Pulmonary artery endothelial cell (primary cell): Measurements from ENCODE around the gene CALB2. TPM values are rescaled to one million over a fixed set of nuclear protein-coding genes. Genes with fewer than 3 reads are reported as not detected.
"Not testable (repeated sequence)": the region's sequence is repeated elsewhere in the genome, so short reads cannot be mapped to it uniquely, and the experiment has no call there.

Experiments
- DNase-seq: peaks from one replicate; pipeline ENCODE4 v3.0.0-alpha.2; 2011; ENCODE audit warnings: low read depth, low spot score
- total RNA-seq: library from RNA; depleted of rRNA; stranded (reverse); fragments of >200 nt; gene quantifications from 2 replicates; pipeline ENCODE4 v1.2.3, GENCODE V29; 2014

The CALB2 gene, protein sequence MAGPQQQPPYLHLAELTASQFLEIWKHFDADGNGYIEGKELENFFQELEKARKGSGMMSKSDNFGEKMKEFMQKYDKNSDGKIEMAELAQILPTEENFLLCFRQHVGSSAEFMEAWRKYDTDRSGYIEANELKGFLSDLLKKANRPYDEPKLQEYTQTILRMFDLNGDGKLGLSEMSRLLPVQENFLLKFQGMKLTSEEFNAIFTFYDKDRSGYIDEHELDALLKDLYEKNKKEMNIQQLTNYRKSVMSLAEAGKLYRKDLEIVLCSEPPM
- total RNA-seq = not detected in 2 replicates

DNA sequence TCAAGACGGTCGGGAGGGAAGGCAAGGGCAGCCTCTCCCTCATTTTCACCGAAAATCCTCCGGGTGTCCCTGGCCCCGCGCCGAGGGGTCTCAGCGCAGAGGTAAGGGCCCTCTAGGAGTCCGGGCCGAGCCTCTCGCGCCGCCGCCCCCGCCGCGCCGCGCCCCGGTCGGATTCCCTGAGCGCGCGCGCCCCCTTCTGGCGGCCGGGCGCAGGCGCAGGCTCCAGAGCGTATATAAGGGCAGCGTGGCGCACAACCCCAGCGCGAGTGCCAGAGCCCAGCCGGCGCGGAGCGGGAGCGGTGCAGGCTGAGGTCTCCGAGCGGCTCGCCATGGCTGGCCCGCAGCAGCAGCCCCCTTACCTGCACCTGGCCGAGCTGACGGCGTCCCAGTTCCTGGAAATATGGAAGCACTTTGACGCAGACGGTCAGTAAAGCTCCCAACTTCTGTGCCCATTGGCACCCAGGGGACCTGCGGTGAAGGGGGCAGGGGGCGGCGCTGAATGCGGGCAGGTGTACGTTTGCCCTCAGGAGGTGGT, at the start of gene CALB2:
Gene CALB2 (plus strand): TSS at position 260 of the 535 bp plus-strand sequence. CDS start 70 bp downstream, at position 330.
- DNase-seq = no peak

DNA sequence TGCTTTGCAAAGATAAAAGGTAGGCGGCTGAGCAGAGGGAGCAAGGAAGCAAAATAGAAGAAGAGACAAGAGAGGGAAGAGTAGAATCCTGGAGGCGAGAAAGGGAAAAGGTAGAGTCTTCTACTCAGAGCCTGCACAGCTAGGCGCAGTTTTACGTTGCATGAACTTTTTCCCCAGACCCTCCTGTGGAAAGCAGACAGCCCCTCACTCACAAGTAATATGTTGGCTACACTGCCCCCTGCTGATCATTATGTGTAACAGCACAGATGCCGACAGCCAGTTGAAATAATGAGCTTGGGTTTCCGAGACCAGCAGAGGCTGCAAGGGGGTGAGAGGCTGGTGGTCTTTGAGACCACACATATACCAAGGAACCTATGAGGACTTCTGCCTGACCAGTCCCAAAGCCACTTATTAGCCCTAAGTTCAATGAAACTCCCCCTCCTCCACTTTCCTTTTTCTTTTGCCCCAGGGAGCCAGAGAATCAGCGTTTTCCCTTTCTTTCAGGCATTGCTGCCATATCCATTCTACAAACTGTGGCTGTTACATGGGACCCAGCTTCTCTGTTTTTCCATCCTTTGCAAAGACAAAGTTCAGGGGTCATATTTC, 46.9 kb upstream of the CALB2 start:
- no peak for DNase-seq

DNA sequence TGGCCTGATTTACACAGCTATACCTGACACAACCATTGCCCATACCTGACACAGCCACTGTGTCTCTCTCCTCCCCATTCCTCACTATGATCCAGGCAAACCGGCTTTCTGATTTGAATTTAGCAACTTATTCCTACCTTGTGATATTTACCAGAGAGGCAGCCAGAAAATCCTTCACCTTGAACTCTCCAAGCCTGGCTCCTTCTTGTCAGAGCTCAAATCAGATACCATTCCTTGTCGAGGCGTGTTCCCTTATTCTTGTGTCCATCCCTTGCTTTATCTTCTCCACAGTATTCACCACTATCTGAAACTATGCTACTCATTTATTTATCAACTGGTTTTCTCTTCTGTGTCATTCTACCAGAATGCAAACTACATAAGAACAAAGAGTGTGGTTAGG, 44.9 kb upstream of the CALB2 start:
- not testable (repeated sequence) for DNase-seq

DNA sequence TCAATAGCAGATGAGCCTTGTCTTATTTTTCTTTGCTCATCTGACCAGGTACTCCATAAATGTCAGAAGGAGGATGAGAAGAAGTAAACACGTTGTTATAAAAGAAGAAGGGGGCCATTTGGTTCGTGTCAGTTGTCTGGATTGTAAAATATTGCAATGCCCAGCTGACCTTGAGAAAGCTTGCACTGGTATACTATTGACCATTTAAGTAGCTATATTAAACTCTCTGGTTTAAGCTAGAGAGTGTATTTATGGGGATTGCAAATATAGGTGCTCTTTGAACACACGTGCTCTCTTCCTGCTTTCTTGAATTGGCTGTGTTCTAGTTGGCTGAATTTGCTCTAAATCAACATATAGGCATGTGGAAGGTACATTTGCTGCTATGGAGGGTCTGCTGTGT, 43.3 kb upstream of the CALB2 start:
- no peak for DNase-seq

DNA sequence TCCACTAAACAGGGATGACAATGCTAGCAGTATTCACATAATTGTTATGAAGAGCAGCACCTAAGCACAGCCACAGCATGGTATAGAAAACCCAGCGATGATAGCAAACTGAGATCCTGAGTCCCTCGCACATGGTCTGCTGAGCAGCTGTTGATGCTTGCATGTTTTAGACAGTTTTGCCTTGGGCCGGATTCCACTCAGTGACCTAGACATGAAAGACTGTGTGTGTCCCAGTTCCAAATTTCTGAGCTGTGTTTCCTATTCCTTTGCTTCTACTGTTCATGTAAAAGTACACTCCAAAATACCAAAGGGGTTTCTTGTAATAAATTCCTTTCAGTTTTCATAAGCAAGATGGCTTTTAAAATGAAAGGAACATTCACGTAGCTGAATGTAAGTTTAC, 38.5 kb upstream of the CALB2 start:
- DNase-seq = no peak

DNA sequence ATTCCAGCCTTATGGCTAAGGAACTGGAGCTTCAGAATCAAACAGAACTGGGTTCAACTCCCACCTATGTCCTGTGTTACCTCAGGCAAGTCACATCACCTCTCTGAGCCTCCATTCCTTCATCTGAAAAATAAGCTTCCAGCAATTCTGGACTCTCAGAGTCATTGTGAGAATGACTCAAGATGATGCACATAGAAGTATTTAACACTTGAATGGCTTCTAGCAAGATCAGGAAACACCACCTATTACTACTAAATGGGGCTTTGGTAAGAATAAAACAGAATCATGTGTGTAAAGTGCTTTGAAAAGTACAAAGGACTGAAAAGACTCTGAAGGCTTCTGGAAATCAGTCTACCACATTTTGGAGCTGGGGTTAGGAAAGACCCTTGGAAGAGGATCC, 30.8 kb upstream of the CALB2 start:
- no peak for DNase-seq

DNA sequence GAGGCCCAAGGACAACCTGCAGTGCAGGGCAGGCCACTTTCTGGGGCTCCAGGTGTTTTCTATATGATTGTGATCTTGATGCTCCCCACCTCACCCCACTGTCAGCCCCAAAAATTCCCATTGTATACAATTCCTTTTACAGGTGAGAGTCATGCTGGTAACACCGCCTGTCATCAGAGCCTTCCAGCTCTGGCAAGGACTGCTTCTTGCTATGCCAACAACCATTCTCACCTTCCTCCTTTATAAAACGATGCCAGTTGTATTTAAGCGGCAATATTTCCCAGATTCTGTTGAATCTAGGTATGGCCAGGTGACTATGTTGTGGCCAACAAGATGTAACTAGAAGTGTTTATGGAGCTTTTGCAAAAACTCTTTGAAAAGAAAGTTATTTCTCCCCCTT, 30.4 kb upstream of the CALB2 start:
- DNase-seq = no peak

DNA sequence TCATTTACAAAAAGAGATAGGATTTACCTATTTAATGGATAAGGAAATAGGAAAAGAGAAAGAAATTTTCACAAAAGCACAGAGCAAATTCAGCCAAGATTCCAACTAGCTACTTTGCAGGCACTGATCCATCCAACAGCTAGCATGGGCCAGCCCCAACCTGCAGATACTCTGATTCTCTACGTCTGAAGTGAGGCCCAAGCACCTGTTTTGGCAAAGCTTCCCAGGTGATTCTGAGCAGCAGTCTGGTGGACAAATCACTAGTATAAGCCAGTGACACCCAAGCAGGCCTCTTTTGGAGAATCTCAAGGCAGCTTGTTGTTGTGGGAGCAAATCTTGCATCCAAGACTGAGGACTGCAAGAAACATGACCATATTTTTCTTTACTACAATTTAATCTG, 20.9 kb upstream of the CALB2 start:
- no peak for DNase-seq

DNA sequence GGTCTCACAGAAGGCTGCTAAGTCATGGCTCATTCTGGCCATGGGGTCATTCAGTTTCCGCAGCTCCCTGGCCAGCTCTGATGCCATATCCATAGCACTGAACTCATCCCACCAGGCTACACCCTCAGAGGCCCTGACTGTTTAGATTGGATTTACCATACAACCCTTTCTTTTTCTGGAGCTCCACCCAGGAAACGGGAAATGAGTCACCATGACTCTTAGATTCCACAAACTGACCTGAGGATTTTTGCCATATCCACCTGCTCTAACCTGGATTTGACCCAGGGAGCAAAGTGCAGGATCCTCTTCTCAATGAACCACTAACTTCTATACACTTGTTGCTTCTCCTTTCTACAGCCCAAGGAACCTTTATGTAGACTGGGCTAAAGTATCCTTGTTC, 20.3 kb upstream of the CALB2 start:
- no peak for DNase-seq

DNA sequence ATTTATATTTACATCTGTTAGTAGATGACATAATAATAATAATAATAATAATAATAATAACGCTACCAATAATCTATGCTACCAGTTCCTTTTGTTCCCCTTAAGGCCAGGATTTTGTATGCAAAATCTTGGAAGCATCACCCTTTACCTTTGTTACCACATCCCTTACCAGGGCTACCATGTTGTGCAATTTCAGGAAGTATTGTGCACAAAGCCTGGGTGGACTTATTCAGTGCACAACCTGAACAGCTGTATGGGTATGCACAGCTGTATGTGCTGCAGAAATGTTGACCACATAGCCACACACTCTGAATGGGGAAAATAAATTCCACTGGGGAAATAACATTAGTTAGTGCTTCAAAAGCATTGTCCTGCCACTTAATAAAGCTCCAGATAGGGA, 19.9 kb upstream of the CALB2 start:
- DNase-seq = no peak

DNA sequence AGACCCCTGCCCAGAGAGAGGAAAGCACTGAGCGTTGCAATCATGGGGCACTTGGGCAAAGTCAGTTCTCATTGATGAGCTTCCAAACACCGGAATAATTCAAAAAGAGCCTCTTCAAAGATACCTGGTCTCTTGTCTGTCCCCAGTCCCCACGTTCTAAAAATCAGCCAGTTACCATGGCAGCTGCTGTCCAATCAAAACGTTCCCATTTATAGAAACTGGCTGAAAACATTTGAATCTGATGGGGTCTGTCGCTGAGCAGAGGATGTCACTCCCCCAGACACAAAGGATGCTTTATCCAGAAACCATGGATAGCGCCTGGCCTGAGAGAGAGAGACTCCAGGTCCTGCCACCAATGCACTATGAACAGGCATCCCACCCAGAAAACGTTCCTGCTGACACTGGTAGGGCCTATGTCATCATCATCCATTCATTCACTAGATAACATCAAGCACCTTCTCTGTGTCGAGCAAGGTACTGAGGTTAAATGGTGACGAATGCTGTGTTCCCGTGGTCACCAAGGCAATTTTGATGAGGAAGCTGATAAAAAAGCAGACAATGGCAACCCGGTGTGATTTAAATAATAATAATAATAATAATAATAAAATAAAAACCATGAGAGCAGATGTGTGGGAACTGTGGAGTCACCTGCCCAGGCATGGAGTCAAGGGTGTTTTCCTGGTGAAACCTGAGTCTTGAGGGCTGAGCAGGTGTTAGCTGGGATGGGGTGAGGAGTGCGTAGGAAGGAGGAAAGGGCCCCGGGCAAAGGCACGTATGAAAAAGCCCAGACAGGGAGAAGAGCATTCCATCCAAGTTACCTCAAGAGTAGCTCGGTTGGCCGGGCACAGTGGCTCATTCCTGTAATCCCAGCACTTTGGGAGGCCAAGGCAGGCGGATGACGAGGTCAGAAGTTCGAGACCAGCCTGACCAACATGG, 19.0 kb upstream of the CALB2 start:
- no peak for DNase-seq

DNA sequence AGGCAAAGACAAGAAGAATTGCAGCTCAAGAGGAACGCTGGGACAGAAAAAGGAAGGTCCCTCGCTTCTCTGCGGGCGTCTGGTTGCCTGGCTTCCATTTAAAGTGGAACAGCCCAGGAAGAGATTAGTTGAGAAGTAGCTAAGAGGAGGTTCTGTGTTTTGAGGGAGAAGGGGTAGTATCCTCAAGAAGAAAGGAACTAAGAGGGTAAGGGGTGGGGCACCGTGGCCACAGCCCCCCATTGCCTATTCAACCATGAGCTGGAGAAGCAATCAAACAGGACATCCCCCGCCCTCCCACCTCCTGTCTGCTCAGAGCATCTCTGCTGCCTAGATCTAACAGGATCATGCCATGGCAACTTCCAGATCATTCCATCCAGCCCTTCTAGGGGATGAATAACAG, 18.1 kb upstream of the CALB2 start:
- no peak for DNase-seq

DNA sequence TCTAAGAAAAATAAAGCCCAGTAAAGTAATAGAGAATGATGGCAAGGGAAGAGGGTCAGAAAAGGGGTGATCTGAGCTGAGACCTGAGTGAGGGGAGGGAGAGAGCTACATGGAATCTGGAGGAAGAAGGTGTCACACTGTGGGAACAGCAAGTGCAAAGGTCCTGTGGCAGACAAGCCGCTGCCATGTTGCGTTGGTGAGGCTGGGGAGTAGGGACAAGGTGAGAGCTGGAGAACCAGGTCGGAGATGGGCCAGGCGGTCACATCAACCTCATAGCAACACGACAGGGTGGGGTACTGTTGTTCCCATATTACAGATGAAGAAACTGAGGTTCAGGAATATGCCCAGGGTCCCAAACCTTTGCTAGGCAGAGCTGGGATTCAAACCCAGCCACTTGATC, 16.6 kb upstream of the CALB2 start:
- no peak for DNase-seq

DNA sequence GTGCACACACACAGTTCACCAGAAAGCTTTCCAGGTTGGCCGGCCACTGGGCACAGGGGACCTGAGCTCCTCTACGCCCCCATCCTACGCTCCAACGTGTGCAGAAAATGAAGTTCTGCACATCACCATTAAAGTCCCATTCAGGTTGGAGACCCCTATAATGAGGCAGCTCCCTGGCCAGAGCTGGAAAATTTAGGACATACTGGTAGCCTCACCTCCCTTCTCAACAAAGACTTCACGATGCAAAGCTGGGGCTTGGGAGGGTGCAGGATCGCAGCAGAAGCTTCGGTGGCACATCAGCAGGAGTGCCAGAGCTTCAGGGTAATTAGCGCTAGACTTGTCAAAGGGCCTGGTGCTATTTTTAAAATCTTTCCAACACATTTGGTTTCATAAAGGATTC, 15.4 kb upstream of the CALB2 start:
- DNase-seq = no peak

DNA sequence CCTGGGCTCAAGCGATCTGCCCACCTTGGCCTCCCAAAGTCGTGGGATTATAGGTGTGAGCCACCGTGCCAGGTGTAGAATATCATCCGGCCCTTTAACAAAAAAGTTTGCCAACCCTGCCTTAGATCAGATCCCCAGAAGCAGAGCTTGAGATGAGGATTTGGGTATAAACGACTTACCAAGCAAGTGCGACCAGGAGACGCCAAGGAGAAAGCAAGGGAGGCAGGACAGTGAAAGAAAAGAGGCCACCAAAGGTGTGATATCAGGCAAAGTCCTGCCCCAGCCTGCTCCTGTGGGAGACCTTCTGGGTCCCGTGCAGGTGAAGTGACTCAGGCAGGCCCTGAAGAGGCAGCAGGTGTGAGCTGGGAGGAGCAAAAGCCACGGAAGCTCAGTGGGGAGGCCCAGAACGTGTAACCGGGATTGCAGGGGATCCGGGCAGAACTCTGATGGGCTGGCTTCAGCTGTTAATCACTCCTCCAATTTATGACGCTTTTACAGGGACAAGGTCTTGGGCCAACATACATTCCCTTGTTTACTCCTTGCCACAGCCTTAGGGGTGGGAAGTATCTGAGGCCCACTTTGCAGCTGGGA, 14.1 kb upstream of the CALB2 start:
- DNase-seq = no peak

DNA sequence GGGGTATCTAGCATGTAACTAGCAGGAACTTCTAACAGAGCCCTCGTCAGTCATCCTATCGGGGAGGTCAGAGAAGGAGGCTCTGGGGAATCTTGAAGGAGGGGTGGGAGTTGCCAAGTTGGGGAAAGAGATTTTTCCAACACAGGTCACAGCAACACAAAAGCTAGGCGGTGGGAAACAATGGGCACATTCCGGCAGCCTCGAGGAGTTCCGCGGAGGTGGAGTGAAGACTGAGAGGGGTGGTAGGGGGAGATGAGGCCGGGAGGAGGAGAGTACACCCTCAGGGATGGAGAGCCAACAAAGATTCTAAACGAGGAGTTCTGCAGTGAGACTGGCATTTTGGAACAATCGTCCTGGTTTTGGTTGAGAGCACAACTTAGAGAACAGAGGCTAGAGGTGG, 13.5 kb upstream of the CALB2 start:
- DNase-seq = no peak

DNA sequence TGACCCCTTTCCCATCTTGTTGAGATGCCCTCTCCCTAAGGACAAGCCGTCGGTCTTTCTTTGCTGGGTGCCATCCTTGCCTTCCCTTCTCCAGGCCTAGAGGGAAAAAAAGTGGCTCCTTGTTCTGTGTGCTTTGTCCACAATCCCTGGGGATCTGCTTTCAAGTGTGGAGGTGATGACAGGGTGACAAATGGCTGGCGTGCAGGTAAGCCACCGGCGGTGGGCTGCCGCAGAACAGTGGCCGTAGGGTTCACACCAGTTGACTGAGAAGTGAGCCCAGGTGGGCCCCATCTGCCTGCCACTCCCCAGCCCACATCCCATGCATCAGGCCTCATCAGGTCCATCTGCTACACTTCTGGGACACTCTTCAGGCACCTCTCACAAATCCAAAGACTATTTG, 11.4 kb upstream of the CALB2 start:
- DNase-seq = no peak

DNA sequence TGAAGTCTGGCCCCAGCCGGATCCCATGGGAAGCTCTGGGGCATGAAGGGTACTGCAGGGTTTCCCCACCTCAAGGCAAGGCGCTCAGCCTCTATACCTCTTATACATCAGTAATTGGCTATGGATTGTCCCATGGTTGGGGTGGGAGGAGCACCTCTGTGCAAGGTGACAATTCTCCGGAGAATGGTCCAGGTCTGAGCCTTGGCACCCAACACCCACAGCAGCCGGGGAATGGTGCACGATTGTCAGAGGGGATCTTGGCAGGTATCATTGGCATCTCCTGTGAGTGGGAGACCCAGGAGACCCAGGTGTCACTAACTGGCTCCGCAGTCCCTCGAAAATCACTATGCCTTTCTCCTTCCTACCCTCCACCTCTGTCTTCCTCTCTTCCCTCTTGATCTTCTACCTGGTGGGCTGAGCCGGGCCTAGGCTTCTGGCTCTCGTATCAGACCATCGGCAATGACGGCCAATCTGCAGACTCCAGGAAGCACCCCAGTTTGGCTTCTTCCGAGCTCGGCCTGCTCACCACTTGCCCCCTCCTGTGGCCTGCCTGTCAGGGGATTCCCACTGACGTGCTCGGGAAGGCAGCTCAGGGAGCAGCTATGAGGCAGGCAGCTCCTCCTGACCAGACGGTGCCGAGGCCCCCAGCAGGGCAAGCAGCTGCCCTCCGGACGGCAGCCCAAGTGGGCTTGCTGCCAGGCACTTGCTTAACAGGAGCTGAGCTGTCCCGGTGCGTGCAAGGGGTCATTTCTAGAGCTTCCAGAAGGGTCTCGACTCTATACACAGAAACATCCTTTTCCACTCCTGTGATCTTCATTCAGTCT, 10.0 kb upstream of the CALB2 start:
- no peak for DNase-seq

DNA sequence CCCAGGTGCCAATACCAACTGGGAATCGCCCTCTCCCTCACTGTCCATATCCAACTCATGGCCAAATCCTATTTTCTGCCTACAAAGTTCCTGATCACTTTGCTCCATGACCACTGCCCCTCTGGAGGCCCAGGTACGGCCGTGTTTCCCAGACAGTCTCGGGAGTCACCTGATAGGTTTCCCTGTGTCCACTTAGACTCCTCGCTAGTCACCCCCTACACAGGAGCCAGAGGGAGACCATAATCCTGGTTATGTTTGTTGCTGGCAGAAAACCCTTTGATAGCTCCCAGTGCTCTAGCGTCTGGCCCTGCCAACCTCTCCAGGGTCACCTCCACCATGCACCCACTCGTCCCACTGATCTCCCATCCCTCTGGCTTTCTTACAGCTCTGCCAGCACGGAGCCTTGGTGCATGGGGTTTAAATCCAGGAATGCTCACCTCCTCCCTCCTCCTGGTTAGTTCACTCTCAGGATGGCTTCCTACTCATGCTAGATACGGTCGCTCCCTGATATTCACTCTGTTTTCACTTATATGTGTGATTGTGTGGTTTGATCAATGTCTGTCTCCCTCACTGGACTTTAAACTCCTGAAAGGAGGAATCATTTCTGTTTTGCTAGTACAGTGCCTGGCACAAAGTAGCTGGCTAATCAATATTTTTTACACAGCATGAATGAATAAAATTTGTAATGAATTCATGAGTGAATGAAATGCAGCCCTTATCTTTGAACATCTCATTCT, 7.5 kb upstream of the CALB2 start:
- DNase-seq = no peak

DNA sequence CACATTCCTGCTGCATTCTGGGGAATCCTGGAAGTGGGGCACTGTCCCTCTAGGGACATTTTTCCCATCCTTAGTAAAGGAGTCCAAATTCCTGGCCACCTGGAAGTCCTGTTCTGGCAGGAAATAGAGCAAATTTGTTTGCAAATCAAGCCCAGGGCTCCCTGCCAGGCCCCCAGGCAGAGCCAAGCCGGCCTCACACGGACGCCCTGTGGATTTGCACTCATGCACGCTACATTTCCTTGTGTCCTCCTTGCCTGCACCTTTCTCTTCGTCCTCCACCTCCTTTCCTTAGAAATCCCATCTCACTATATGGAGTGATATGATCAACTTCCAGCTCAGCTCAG, 7.0 kb upstream of the CALB2 start:
- DNase-seq = no peak
